Fibroblast of pulmonary artery (primary cell): ENCODE measurements around the gene TPI1.

ENCODE experiments used
- DNase-seq: peaks from one replicate; pipeline ENCODE4 v3.0.0-alpha.2; 2010; ENCODE audit warnings: low read depth
- H3K4me3 ChIP-seq: replicated peaks from 2 replicates; pipeline ENCODE4 v1.5.1; 2011; ENCODE audit warnings: low read depth, mild to moderate bottlenecking, control low read depth, low read length, moderate library complexity
- TF ChIP-seq, protein P1 (sequence below): IDR thresholded peaks from 2 replicates; pipeline ENCODE4 v1.5.1; 2011; ENCODE audit warnings: mild to moderate bottlenecking, control low read depth, low read length, inconsistent platforms; ENCODE audit errors: missing control alignments

Gene TPI1

DNA sequence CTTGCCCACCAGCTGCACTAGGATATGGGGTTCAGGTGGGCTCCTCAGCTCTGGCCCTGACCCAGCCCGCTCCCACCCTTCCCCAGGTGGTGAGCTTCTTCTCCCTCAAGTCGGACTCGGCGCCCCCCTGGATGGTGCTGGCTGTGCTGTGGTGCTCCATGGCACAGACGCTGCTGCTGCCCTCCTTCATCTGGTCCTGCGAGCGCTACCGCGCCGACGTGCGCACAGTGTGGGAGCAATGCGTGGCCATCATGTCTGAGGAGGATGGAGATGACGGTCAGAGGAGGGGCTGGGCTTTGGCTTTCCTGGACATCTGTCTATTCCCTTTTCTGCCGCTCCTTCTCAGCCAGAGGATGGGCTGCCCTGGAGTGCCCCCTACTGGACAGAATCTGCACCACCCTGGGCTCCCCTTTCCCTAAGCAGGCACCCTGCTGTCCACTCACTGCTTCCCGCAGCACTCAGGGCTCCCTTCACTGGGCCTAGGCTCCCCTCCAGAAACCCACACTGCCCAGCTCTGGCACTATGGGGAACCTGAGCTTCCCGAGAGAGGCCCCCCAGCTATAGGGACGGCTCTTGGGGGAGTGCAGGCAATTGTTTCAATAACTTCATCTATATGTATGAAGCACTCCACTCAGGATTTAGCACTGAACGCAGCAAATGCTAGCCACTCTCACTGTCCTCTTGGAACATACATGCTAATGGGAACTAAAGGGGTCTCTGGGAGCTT lies 41.8 kb upstream of the TPI1 start:
- H3K4me3 ChIP-seq = peak overlapping the region; percentile 31
- DNase-seq = peak; percentile 88
- TF ChIP-seq, protein P1, sequence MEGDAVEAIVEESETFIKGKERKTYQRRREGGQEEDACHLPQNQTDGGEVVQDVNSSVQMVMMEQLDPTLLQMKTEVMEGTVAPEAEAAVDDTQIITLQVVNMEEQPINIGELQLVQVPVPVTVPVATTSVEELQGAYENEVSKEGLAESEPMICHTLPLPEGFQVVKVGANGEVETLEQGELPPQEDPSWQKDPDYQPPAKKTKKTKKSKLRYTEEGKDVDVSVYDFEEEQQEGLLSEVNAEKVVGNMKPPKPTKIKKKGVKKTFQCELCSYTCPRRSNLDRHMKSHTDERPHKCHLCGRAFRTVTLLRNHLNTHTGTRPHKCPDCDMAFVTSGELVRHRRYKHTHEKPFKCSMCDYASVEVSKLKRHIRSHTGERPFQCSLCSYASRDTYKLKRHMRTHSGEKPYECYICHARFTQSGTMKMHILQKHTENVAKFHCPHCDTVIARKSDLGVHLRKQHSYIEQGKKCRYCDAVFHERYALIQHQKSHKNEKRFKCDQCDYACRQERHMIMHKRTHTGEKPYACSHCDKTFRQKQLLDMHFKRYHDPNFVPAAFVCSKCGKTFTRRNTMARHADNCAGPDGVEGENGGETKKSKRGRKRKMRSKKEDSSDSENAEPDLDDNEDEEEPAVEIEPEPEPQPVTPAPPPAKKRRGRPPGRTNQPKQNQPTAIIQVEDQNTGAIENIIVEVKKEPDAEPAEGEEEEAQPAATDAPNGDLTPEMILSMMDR = peak; percentile 93

DNA sequence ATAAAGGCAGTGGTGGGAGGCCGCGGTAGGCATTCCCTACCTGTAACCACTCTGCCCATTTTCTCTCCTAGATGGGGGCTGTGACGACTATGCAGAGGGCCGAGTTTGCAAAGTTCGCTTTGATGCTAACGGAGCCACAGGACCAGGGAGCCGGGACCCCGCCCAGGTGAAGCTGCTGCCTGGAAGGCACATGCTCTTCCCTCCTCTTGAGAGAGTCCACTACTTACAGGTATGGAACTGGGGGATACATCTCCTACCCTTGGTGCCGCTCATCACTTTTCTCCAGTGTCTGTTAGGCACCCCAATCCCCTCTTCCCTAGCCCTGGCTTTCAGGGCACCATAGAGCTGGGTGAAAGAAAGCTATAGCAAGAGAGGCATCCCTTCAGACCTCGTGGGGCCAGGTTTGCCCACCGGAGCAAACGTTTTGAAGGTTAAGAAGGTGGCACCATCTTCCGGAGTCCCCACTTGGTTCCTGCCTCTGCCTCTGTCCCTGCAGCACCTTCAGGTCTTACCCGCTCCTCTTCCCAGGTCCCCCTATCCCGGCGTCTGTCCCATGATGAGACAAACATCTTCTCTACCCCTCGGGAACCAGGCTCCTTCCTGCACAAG lies 41.1 kb upstream of the TPI1 start:
- DNase-seq = no peak
- H3K4me3 ChIP-seq = no peak overlapping the region
- TF ChIP-seq, protein P1 = no peak

DNA sequence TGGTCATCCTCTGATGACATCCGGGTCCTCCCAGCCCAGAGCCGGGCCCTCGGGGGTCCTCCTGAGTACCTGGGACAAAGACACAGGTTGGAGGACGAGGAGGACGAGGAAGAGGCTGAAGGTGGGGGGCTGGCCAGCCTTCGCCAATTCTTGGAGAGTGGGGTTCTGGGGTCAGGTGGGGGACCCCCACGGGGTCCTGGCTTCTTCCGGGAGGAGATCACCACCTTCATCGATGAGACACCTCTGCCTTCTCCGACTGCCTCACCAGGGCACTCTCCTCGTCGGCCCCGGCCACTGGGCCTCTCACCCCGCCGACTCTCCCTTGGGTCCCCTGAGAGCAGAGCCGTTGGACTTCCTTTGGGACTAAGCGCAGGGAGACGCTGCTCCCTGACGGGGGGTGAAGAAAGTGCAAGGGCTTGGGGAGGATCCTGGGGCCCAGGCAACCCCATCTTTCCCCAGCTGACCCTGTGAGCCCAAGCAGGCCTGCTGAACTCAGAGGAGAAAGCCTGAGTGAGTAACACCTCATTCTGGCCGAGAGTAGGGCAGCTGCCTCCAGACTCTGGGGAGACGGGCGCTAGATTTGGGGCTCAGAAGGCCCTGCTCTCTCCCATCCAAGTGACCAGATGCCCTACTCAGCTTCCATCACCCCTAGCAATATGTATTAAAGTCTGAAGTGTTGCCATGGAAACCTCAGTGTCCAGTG lies 40.4 kb upstream of the TPI1 start:
- TF ChIP-seq, protein P1 = no peak
- no peak overlapping the region for H3K4me3 ChIP-seq
- no peak for DNase-seq

DNA sequence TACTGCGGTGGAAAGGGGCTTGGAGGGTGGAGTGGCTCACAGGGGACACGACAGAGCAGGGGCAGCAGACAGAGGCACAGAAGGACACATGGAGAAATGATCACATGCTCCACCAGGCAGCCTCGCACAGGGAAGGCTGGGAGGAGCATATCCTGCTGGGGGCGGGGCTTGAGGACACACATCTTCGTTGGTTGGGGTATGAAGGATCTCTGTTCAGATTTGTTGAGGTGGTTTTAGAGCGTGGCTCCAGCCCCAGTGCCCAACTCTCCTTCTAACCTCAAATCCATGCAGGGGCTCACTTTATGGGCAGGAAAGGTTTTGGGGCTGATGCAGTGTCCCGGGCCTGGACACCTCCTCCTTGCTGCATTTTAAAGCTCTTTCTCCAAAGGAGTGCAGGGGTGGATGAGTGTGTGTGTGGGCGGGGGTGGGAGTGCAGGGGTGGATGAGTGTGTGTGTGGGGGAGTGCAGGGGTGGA lies 39.9 kb upstream of the TPI1 start:
- DNase-seq = peak; percentile 80
- peak overlapping the region; percentile 28 for H3K4me3 ChIP-seq
- TF ChIP-seq, protein P1 = no peak

DNA sequence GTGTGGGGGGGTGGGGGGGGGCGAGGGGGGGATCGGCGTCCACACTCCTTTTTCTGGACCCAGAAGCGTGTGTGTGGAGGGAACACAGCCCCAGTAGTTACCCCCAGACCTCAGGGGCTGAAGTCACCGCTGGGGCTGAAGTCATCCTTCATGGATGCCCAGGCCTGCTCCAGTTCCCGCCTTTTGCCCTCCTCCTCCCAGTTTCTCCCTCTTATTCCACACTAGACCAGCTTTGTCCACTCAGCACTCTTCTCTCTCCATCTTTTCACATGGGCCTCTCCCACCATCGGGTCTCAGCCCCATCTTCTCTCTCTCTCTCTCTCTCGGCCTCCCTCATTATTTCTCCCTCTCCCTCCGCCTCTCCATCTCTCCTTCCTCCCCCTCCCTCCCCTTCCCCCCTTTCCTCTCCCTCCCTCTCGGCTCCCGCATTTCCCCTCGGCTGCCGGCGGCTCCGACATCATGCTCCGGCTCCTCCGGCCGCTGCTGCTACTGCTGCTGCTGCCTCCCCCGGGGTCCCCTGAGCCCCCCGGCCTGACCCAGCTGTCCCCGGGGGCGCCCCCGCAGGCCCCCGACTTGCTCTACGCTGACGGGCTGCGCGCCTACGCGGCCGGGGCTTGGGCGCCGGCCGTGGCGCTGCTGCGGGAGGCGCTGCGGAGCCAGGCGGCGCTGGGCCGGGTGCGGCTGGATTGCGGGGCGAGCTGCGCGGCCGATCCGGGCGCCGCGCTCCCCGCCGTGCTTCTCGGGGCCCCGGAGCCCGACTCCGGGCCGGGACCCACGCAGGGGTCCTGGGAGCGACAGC lies 39.1 kb upstream of the TPI1 start, which contains the start of gene P3H3:
P3H3 (plus strand) TSS at position 426 of the 799 bp plus-strand sequence; CDS start at position 460, 34 bp downstream.
- H3K4me3 ChIP-seq = peak within 1 kb of the TSS; percentile 89
- DNase-seq = peak; percentile 48
- TF ChIP-seq, protein P1 = no peak

DNA sequence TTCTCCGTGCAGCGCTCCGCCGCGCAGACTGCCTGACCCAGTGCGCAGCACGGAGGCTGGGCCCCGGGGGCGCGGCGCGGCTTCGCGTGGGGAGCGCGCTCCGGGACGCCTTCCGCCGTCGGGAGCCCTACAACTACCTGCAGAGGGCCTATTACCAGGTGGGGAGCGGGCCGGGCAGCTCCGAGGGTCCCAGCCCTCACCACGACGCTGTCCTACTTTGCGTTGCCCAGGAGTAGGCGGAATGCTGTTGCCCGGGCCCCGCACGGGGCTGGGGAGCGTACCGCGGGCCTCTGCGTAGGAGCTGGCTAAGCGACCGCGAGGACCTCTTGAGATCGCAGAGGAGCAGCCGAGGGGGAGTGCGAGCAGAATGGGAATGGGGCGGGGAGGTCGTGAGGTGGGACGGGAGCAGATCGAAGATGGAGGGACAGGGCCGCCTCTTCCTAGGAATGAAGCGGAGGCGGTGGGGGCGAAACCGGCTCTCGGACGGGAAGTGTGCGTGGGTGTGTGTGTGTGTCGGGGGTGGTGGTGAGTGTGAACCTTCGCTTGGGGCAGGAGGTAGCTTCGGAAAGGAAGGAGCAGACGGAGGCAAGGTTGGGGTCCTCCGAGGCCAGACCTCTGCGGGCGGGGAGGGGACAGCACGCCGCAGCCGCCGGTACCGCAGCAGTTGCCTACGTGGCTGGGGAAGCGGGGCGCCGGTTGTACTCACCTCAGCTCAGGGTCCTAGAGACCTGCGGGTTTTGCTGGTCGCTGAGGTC lies 38.4 kb upstream of the TPI1 start:
- TF ChIP-seq, protein P1 = no peak
- peak; percentile 45 for DNase-seq
- H3K4me3 ChIP-seq = peak overlapping the region; percentile 89
